GM08714 (cell line): ENCODE data around the gene TEK.

ENCODE experiments used
- H3K4me3 ChIP-seq: fragments of 200-500 bp; sonication (Bioruptor generic); 2 replicates; pipeline ENCODE4 v1.5.1; 2014; ENCODE audit warnings: mild to moderate bottlenecking, low read length, inconsistent platforms
- ZNF274 ChIP-seq: IDR thresholded peaks from 2 replicates; pipeline ENCODE4 v1.6.1; 2012; ENCODE audit warnings: mild to moderate bottlenecking, low read depth, low read length

The TEK gene

GRCh38 chr9:27273186-27273585, 164.2 kb downstream of the TEK start:
- no peak overlapping the region for H3K4me3 ChIP-seq
- TF ChIP-seq ZNF274 = no peak

GRCh38 chr9:27276193-27277030, 167.4 kb downstream of the TEK start:
- no peak overlapping the region for H3K4me3 ChIP-seq
- TF ChIP-seq ZNF274 = no peak

DNA sequence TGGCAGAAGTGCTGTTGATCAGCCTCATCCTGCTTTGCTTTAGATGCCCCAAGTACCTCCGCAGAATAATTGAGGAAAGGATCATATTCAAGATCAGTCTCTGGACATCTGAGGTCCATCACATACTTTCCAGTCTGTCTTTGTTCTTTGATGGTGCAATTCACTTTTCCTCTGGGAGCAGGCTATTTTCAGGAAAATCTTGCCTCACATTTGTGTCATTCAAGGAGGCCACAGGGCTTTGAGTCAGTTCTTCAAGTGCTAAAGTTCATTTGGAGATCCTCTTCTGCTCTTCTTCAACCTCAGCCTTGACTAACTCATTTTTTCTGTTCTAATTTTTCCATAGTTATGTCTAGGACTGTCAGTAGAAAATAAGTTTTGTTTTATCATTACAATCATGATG, 169.3 kb downstream of the TEK start:
- H3K4me3 ChIP-seq = no peak overlapping the region
- no peak for TF ChIP-seq ZNF274

- H3K4me3 ChIP-seq = no peak overlapping the region
- TF ChIP-seq ZNF274 = no peak
These were observed 170.6 kb downstream of the TEK start for GRCh38 chr9:27279611-27280010.
